Brain microvascular endothelial cell (primary cell): ENCODE data around the gene UGT1A9.

ENCODE experiments used
- DNase-seq: peaks from one replicate; pipeline ENCODE4 v3.0.0-alpha.2; 2020
- H3K27ac ChIP-seq: fragments of 250-450 bp; sonication (Bioruptor Pico); 2 replicates; pipeline ENCODE4 v1.5.1; 2020; ENCODE audit warnings: mild to moderate bottlenecking, moderate library complexity
- H3K27me3 ChIP-seq: fragments of 250-450 bp; sonication (Bioruptor Pico); replicated peaks from 2 replicates; pipeline ENCODE4 v1.5.1; 2020; ENCODE audit warnings: mild to moderate bottlenecking
- H3K36me3 ChIP-seq: fragments of 250-450 bp; sonication (Bioruptor Pico); replicated peaks from 2 replicates; pipeline ENCODE4 v1.5.1; 2020; ENCODE audit warnings: mild to moderate bottlenecking
- H3K4me3 ChIP-seq: 2 replicates; pipeline ENCODE4 v1.5.1; 2011; ENCODE audit warnings: low read depth, mild to moderate bottlenecking, control low read depth, low read length, moderate library complexity
- CTCF ChIP-seq: IDR thresholded peaks from 2 replicates; pipeline ENCODE4 v1.5.1; 2011; ENCODE audit warnings: low read depth, mild to moderate bottlenecking, moderate library complexity, low read length, control low read depth, inconsistent platforms; ENCODE audit errors: missing control alignments
- in situ Hi-C: cut with HindIII; loops from 2 replicates; pipeline ENCODE4 v1.10.0; 2017; ENCODE audit warnings: low sequenced_read_pairs, low pct_ligation_motif_present

UGT1A9 gene

DNA sequence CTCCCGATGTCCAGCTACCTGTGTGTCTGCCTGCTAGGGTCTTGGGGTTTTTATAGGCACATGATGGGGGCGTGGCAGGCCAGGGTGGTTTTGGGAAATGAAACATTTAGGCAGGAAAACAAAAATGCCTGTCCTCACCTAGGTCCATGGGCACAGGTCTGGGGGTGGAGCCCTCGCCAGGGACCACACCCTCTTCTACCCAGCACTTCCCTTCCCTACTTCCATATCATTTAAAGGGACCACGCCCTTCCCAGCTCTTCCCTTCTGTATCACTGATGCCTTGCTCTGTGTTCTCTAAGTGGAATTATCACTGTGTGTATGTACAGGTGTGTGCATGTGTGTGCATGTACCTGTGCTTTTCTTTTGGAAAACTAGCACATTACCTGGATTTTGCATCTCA, 94.7 kb downstream of the UGT1A9 start:
- Histone ChIP-seq H3K27me3 (no peaks in the 10 kb centered on the region), H3K27ac (no peak overlapping the region), H3K36me3 (no peaks in the 10 kb centered on the region), H3K4me3 (no peak overlapping the region)
- no peak for DNase-seq
- TF ChIP-seq CTCF: no peak
- in situ Hi-C loops: no loop called here

- no peak for DNase-seq
- no peak overlapping the region for H3K27ac ChIP-seq
- TF ChIP-seq CTCF: no peak
- no peaks in the 10 kb centered on the region for H3K27me3 ChIP-seq
- no peaks in the 10 kb centered on the region for H3K36me3 ChIP-seq
- no peak overlapping the region for H3K4me3 ChIP-seq
- in situ Hi-C loops: no loop called here
Observed at GRCh38 chr2:233768076-233768475, 96.4 kb downstream of the UGT1A9 start.

- DNase-seq: no peak
- no peaks in the 10 kb centered on the region for H3K36me3 ChIP-seq
- H3K27me3 ChIP-seq: no peaks in the 10 kb centered on the region
- H3K27ac ChIP-seq: no peak overlapping the region
- no peak for TF ChIP-seq CTCF
- in situ Hi-C loops: no loop called here
- H3K4me3 ChIP-seq: no peak overlapping the region
Observed at GRCh38 chr2:233769260-233769659, 97.6 kb downstream of the UGT1A9 start.

- H3K4me3 ChIP-seq: no peak overlapping the region
- DNase-seq: no peak
- TF ChIP-seq CTCF: no peak
- no peaks in the 10 kb centered on the region for H3K36me3 ChIP-seq
- H3K27me3 ChIP-seq: no peaks in the 10 kb centered on the region
- no peak overlapping the region for H3K27ac ChIP-seq
- in situ Hi-C loops: no loop called here
Observed at GRCh38 chr2:233772153-233772552, 100.5 kb downstream of the UGT1A9 start.

- DNase-seq: no peak
- no peak overlapping the region for H3K27ac ChIP-seq
- no peak overlapping the region for H3K4me3 ChIP-seq
- no peaks in the 10 kb centered on the region for H3K27me3 ChIP-seq
- TF ChIP-seq CTCF: no peak
- in situ Hi-C loops: no loop called here
- no peaks in the 10 kb centered on the region for H3K36me3 ChIP-seq
Observed at GRCh38 chr2:233772583-233772982, 100.9 kb downstream of the UGT1A9 start.

GRCh38 chr2:233773854-233774253, 102.2 kb downstream of the UGT1A9 start:
- no peaks in the 10 kb centered on the region for H3K36me3 ChIP-seq
- H3K27ac ChIP-seq: no peak overlapping the region
- H3K27me3 ChIP-seq: no peaks in the 10 kb centered on the region

More at GRCh38 chr2:233773854-233774253, 102.2 kb downstream of the UGT1A9 start:
- no peak overlapping the region for H3K4me3 ChIP-seq
- in situ Hi-C loops: no loop called here
- no peak for TF ChIP-seq CTCF
- DNase-seq: no peak
